Muscle of leg (tissue), 11 donors: Measurements from ENCODE around the gene MBD3. TPM values are rescaled to one million over a fixed set of nuclear protein-coding genes. Genes with fewer than 3 reads are reported as not detected.

ENCODE experiments used
- DNase-seq: peaks from one replicate; pipeline ENCODE4 v3.0.0; 2013
- H3K27ac ChIP-seq: one replicate; pipeline ENCODE4 v1.5.1; 2013; ENCODE audit warnings: mild to moderate bottlenecking, low read length, control low read depth
- H3K27me3 ChIP-seq: one replicate; pipeline ENCODE4 v1.6.1; 2013; ENCODE audit warnings: low read length; ENCODE audit not compliant: control insufficient read depth, insufficient read depth
- H3K36me3 ChIP-seq: one replicate; pipeline ENCODE4 v1.6.1; 2013; ENCODE audit warnings: low read length; ENCODE audit not compliant: control insufficient read depth, insufficient read depth
- H3K4me1 ChIP-seq: one replicate; pipeline ENCODE4 v1.6.1; 2013; ENCODE audit warnings: low read length; ENCODE audit not compliant: control insufficient read depth, insufficient read depth
- H3K4me3 ChIP-seq: one replicate; pipeline ENCODE4 v1.5.1; 2013; ENCODE audit warnings: low read length, control low read depth
- H3K9me3 ChIP-seq: replicated peaks from 2 replicates; pipeline ENCODE4 v1.6.1; 2013; ENCODE audit warnings: low read depth, low read length; ENCODE audit not compliant: control insufficient read depth
- WGBS: methylation state at CpG from one replicate; pipeline ENCODE4 v1.1.5; 2013; ENCODE audit warnings: missing lambda C conversion rate; ENCODE audit not compliant: insufficient coverage; 5-methylcytosine and 5-hydroxymethylcytosine counted together
- polyA plus RNA-seq, 8 donors: library from polyadenylated mRNA; unstranded; fragments of 120-200 nt; gene quantifications; one replicate each; pipeline versions ENCODE4 v1.2.1 to v1.2.3, GENCODE V29; 2013; ENCODE audit warnings: inconsistent platforms in 1 of 8, low replicate concordance in 1 of 8; ENCODE audit not compliant: insufficient read length in 8 of 8, insufficient read depth in 1 of 8
- total RNA-seq: library from RNA; stranded (reverse); fragments of 120-200 nt; gene quantifications from one replicate; pipeline ENCODE4 v1.2.4, GENCODE V29; 2013

MBD3 gene
- total and polyA plus RNA-seq, 9 donors = 57.2 to 73.5 (median 68.8) TPM

DNA sequence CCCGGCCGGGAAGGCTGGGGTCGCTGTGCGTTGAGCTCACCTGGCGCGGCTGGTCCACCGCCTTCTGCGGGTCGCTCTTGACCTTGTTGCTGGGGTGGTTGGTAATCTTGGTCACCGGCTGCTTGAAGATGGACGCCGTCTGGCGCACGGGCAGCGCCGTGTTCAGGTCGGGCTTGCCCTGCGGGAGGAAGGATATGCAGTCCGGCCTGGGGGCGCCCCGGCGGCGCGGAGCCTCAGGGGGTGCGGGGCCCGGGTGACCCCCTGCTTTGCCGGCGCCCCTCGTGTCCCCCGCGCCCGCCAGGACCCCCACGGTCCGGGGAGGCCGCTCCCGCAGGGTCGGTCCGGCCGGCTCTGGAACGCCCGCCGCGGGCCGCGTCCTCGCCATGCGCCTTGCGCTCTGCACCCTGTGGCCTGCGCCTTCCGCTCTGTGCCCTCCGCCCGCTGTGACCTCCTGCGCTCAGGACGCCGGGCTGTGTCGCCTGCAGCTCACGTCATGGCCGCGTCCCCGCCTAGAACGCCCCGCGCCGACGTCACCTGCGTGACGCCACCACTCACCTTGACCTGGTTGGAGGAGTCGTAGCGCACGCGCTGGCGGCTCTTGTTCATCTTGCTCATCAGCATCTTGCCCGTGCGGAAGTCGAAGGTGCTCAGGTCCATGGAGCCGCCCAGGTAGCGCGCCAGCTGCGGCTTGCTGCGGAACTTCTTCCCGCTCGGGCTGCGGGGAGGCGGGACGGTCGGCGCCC is 8.0 kb downstream of the MBD3 start:
- Histone ChIP-seq H3K36me3 (peaks cover 54% of the 10 kb centered on the region), H3K4me1 (peaks cover 6% of the 10 kb centered on the region), H3K9me3 (no peaks in the 10 kb centered on the region), H3K27me3 (no peaks in the 10 kb centered on the region), H3K4me3 (no peak overlapping the region), H3K27ac (no peak overlapping the region)
- DNase-seq = no peak
- 77% methylated on average over 87 of the region's 87 CpGs for WGBS

DNA sequence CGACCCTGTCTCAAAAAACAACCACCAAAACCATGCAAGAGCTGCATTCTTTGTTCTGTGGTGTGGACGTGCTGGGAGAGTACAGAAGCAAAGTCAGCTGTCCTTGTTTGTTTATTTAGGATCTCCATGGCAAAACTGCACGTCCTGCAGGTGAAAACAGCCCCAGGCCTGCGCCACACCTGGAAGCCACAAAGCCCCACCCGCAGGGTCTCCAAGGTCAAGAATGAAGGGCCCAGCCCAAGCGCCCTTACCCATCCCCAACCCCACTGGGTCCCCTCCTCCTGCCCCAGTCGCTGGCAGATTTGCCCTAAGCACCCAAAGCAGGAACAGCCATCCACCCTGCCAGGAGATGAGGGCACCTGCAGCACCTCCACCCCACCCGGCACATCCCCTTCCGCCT is 10.5 kb downstream of the MBD3 start:
- 96% methylated on average over 7 of the region's 9 CpGs for WGBS

DNA sequence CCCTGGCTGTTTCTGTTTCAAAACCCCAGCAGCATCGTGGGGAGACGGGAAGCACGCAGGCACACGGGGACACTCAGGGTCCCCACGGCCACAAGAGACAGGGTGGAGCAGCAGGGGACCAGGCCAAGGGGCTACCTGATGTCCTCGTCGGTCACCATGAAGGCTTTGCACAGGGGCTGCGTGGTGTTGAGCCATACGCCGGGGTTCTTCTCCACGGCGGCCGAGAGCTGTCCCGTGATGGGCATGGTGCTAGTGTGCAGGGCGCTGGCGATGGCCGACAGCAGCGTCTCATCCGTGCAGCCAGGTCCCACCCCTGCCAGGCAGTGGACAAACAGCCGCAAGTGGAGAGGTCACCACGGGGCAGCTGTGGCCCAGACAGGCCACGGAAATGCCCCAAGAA is 11.7 kb downstream of the MBD3 start:
- Histone ChIP-seq H3K27me3 (no peaks in the 10 kb centered on the region), H3K27ac (no peak overlapping the region), H3K36me3 (peaks cover 87% of the 10 kb centered on the region), H3K4me3 (no peak overlapping the region), H3K9me3 (no peaks in the 10 kb centered on the region), H3K4me1 (peaks cover 5% of the 10 kb centered on the region)
- WGBS = 94% methylated on average over 20 of the region's 22 CpGs
- no peak for DNase-seq

More for the DNA sequence above, 10.5 kb downstream of the MBD3 start:
- Histone ChIP-seq H3K9me3 (no peaks in the 10 kb centered on the region), H3K4me1 (peaks cover 5% of the 10 kb centered on the region), H3K36me3 (peaks cover 77% of the 10 kb centered on the region), H3K4me3 (no peak overlapping the region), H3K27me3 (no peaks in the 10 kb centered on the region), H3K27ac (no peak overlapping the region)
- no peak for DNase-seq

DNA sequence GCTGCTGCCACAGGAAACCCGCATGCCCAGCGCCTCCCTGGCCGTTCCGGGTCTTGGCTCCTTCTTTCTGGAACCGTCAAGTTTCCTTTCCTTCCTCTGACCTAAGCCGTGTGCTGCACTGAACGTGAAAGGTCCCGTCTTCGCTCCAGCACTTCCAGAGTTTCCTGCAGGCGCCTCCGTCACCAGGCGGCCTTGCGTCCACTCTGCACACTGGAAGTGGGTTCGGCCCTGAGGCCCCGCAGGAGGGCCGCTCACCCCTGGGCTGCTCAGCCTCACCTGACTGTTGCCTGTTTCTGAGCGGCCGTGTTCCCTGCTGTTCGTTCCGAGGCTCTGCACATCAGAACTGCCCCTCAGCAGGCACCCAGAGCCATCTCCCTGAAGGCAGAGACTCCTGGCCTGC is 12.3 kb downstream of the MBD3 start:
- DNase-seq = no peak
- 82% methylated on average over 20 of the region's 20 CpGs for WGBS
- Histone ChIP-seq H3K4me3 (no peak overlapping the region), H3K4me1 (peaks cover 5% of the 10 kb centered on the region), H3K27ac (no peak overlapping the region), H3K9me3 (no peaks in the 10 kb centered on the region), H3K27me3 (no peaks in the 10 kb centered on the region), H3K36me3 (peaks cover 83% of the 10 kb centered on the region)

DNA sequence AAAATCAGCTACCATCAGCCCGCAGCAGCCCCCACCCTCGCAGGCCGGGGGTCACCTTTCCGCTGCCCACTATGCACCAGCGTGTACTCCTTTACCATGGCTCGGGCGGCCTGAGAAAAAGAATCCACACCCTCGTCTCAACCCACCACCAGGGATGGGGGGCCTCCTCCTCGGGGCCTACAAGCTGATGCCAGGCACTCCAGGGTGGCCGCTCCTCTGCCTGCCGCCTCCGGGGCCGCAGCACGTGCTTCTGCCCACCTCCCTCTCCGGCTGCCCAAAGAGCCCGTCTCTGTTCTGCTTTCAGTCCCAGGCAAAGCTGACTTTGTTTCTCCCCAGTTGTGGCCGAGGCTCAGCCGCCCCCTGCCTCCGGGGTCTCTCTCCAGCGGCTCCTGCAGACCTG is 13.4 kb downstream of the MBD3 start:
- Histone ChIP-seq H3K27ac (no peak overlapping the region), H3K4me3 (no peak overlapping the region), H3K4me1 (peaks cover 5% of the 10 kb centered on the region), H3K9me3 (no peaks in the 10 kb centered on the region), H3K36me3 (peaks cover 77% of the 10 kb centered on the region), H3K27me3 (no peaks in the 10 kb centered on the region)
- 91% methylated on average over 13 of the region's 20 CpGs for WGBS
- no peak for DNase-seq

DNA sequence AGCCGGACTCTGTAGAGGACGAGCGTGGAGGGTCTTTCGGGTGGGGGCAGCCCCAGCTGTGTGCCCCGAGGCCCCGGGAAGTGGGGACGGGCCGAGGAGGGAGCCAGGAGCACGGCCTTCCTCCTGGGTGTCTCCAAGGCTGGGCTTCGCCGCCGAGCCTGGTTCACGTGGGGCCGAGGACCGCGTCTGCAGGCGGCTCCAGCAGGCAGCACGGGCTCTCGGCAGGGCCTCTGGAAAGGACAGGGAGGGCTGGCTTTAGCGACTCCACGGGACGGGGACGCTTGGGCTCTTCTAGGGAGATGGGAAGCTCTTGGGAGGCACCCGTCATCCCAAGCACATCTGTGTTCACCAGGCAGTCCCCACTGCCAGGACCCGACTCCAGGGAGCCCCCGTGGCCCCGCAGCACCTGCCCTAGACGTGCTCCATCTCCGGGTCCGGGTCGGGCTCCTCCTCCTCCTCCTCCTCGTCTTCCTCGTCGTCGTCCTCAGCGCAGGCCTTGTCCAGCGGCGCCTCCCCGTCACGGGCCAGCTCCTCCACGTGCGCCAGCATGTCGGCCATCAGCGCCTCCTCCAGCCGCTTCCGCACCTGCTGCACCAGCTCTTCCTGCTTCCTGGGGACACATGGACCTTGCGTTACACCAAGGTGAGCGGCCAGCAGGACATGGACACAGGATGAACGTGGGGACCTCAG is 14.6 kb downstream of the MBD3 start:
- Histone ChIP-seq H3K4me1 (peaks cover 5% of the 10 kb centered on the region), H3K9me3 (no peaks in the 10 kb centered on the region), H3K36me3 (peaks cover 66% of the 10 kb centered on the region), H3K27me3 (no peaks in the 10 kb centered on the region), H3K27ac (peak overlapping the region; percentile 7), H3K4me3 (no peak overlapping the region)
- WGBS = 82% methylated on average over 49 of the region's 49 CpGs
- no peak for DNase-seq

DNA sequence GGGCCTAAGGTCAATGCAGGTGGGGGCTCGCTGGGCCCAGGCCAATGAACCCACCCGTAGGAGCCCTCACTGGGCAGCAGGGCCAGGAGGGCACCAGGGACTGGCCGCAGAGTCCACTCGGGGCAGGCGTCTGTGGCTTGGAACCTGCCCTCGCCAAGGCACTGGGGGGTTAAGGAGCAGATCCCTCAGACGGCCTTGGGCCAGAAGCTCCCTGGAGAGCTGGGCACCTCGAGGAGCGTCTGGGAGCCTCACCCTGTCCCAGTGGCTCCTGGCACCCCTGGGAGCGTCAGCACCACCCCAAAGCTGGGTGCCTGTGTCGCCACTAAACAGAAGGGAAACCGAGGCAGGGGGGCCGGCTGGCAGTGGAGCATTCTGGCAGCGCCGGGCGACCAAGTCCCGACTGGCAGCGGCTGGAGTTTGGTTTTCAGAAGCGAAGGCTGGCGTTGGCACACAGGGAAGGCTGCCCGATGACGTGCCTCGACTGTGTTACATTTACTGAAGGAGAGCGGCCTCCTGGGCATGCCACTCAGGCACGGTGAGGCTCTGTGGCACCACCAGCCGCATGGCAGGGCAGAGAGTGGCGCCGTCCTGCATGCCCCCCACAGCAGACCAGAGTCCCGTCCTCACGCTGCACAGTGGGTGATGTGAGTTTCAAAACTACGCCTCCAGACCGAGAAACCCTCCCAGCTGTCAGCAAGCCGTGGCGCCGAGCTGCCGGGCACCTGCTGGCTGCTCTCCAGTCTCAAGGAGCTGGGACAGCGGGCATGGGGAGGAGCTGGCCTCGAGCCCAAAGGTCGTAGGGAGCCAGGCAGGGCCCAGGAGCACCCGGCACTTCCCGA is 15.4 kb downstream of the MBD3 start:
- H3K27ac ChIP-seq = peak overlapping the region; percentile 7
- peaks cover 5% of the 10 kb centered on the region for H3K4me1 ChIP-seq
- H3K9me3 ChIP-seq = no peaks in the 10 kb centered on the region
- no peak overlapping the region for H3K4me3 ChIP-seq
- no peak for DNase-seq
- 81% methylated on average over 37 of the region's 41 CpGs for whole genome bisulfite sequencing
- H3K27me3 ChIP-seq = no peaks in the 10 kb centered on the region
- H3K36me3 ChIP-seq = peaks cover 60% of the 10 kb centered on the region

DNA sequence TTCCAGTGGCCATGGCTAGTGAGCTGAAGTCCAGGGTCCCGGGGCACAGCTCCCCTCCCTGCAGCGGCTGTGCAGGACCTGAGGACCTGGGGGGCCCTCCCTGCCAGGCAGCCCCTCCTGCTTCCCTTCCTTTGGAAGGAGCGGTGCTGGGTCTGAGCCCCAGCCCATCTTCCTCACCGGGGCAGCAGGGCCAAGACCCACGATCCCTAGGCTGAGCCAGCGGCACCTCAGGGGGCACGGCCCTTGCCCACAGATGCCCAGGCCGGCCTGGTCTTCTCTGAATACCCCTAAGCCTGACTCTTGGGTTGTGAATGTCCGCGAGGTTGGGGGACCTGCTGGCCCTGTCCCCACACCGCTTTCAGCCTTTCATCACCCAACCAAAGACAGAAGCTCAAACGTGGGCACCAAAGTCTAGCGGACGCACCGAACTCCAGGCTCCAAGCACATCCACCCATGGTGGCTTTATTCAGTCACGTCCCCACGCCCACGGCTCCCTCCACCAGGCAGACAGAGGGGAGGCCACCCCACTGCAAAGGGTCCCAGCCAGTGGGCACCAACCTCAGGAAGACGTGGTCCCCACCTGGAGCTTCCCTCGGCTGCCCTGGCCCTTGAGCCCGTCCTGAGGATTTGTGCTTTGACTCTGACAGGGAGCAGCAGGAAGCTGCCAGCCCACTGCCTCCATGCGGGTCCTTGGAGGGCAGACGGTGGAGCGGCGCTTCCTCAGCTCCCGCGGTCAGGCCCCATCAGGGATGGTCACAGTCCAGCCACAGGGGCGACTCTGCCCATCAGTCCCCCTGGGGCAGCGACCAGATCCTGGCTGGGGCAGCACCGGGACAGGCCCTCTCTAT is 16.2 kb downstream of the MBD3 start:
- H3K27ac ChIP-seq = no peak overlapping the region
- H3K4me3 ChIP-seq = no peak overlapping the region
- no peak for DNase-seq
- no peaks in the 10 kb centered on the region for H3K9me3 ChIP-seq
- peaks cover 54% of the 10 kb centered on the region for H3K36me3 ChIP-seq
- peaks cover 2% of the 10 kb centered on the region for H3K27me3 ChIP-seq
- H3K4me1 ChIP-seq = peaks cover 5% of the 10 kb centered on the region
- WGBS = 87% methylated on average over 30 of the region's 30 CpGs

DNA sequence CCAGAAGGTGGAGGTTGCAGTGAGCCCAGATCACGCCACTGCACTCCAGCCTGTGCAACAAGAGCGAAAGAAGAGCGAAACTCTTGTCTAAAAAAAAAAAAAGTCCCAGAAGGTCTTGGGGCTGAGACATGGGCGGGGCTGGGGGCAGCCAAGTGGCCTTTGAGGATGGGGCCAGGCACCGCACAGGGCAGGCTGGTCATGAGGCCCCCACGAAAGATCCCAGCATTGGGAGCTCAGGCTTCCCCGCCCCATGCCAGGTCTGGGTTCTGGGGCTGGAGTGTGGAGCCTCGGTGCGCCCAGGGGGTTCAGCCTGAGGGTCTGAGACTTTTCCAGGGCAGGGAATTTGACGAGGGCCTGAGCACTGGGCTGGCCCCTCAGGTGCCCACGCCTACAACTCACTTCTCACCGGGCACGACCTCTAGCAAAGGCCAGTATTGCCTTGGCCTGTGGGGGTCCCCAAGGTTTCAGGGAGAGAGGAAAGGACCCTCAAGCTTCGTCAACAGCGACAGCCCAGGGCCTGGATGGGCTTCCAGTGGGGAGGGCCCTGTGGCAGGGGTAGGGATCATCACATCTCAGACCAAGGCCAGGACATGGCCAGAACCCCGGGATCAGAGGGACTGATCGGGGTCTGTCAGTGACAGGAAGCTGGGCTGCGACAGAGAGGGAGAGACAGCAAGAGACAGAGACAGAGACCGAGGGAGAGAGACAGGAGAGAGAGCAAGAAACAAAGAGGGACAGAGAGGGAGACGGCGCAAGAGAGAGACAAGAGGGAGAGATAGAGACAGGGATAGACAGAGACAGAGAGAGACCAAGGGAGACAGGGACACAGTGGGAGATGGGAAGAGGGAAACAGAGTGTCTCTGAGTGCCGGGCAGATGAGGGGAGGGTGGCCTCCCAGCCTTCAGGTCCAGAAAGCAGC is 17.1 kb downstream of the MBD3 start:
- Histone ChIP-seq H3K27ac (no peak overlapping the region), H3K4me3 (no peak overlapping the region), H3K9me3 (no peaks in the 10 kb centered on the region), H3K27me3 (peaks cover 2% of the 10 kb centered on the region), H3K4me1 (peaks cover 5% of the 10 kb centered on the region), H3K36me3 (peaks cover 45% of the 10 kb centered on the region)
- WGBS = 73% methylated on average over 20 of the region's 22 CpGs
- DNase-seq = no peak
